Lower leg skin (tissue), 3 donors: ENCODE measurements around the gene DOK5.

Experiments
- POLR2A ChIP-seq, 2 donors: fragments of 450-650 bp; IDR thresholded peaks; one replicate each; pipeline ENCODE4 v1.6.1; 2016 to 2017; ENCODE audit warnings: antibody characterized with exemption in 2 of 2, mild to moderate bottlenecking in 1 of 2, moderate library complexity in 1 of 2
- TF ChIP-seq, protein P1 (sequence below), 3 donors: fragments of 450-650 bp; IDR thresholded peaks; one replicate each; pipeline ENCODE4 v1.5.1; 2016; ENCODE audit warnings: antibody characterized with exemption in 3 of 3, mild to moderate bottlenecking in 3 of 3, moderate library complexity in 2 of 3

DNA sequence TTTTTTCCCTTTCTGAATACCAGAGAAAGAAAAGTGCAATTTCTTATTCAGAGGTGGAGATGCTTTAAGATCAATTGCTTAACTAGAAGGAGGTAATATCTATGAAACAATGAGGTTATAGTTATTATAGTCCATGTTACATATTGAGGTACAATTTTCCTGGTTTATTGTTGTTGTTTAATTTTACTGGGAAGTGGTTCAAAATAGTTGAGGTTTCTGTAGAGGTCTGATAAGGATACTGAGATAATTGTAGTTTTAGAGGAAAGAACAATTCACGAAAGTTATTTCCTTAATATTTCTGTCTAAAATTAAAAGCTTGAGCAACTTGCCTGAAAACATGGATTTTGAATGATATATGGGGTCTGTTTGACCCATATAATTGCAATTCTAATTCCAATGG, 51.4 kb downstream of the DOK5 start:
- TF ChIP-seq, protein P1, sequence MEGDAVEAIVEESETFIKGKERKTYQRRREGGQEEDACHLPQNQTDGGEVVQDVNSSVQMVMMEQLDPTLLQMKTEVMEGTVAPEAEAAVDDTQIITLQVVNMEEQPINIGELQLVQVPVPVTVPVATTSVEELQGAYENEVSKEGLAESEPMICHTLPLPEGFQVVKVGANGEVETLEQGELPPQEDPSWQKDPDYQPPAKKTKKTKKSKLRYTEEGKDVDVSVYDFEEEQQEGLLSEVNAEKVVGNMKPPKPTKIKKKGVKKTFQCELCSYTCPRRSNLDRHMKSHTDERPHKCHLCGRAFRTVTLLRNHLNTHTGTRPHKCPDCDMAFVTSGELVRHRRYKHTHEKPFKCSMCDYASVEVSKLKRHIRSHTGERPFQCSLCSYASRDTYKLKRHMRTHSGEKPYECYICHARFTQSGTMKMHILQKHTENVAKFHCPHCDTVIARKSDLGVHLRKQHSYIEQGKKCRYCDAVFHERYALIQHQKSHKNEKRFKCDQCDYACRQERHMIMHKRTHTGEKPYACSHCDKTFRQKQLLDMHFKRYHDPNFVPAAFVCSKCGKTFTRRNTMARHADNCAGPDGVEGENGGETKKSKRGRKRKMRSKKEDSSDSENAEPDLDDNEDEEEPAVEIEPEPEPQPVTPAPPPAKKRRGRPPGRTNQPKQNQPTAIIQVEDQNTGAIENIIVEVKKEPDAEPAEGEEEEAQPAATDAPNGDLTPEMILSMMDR (IDR thresholded peaks at IDR 0.05), result no peak
- TF ChIP-seq POLR2A (IDR thresholded peaks at IDR 0.05), result no peak
